ENCODE measurements around the gene BTBD6.
"Not testable (repeated sequence)": the region's sequence is repeated elsewhere in the genome, so short reads cannot be mapped to it uniquely, and the experiment has no call there.

BTBD6 gene

GRCh38 chr14:105268736-105269354 is 20.5 kb downstream of the BTBD6 start:
- H3K27me3 ChIP-seq: no peaks in the 10 kb centered on the region
- peaks cover 7 to 58% (median 26%) of the 10 kb centered on the region in 11 experiments; a peak in 19 of 22 replicates for H3K36me3 ChIP-seq
- H3K4me2 ChIP-seq: peak overlapping the region; percentile 47 to 88 (median 70); a peak in 21 of 22 replicates
- no peak for TF ChIP-seq Cebpa-rat (IDR thresholded peaks at IDR 0.05)
- H3K9me3 ChIP-seq (replicated peaks in 1 of 11): no peaks in the 10 kb centered on the region
- H4K20me1 ChIP-seq: peaks cover 53 to 93% (median 74%) of the 10 kb centered on the region in 11 experiments; a peak in 21 of 22 replicates
- H3K27ac ChIP-seq: no peak overlapping the region
- no peak overlapping the region for H3K4me3 ChIP-seq
- peak overlapping the region in 6 of 11 experiments; percentile 10 to 54 (median 40); a peak in 7 of 22 replicates for H3K9ac ChIP-seq
- H3K4me1 ChIP-seq: peaks cover 10 to 70% (median 57%) of the 10 kb centered on the region in 10 experiments; a peak in 19 of 20 replicates

- H3K9ac ChIP-seq: peak overlapping the region in 7 of 11 experiments; percentile 10 to 54 (median 42); a peak in 8 of 22 replicates
- no peaks in the 10 kb centered on the region for H3K9me3 ChIP-seq (replicated peaks in 1 of 11)
- H3K4me1 ChIP-seq: peaks cover 10 to 74% (median 63%) of the 10 kb centered on the region in 10 experiments; a peak in 19 of 20 replicates
- peaks cover 59 to 98% (median 79%) of the 10 kb centered on the region in 11 experiments; a peak in 21 of 22 replicates for H4K20me1 ChIP-seq
- H3K4me3 ChIP-seq: 0 out of 20 replicates have a peak overlapping the region, but pooled peaks of 1 of the 10 experiments have one; percentile 7
- no peaks in the 10 kb centered on the region for H3K27me3 ChIP-seq
- peaks cover 7 to 53% (median 21%) of the 10 kb centered on the region in 11 experiments; a peak in 17 of 22 replicates for H3K36me3 ChIP-seq
- no peak for TF ChIP-seq Cebpa-rat (IDR thresholded peaks at IDR 0.05)
- H3K4me2 ChIP-seq: peak overlapping the region; percentile 47 to 88 (median 70); a peak in 21 of 22 replicates
- H3K27ac ChIP-seq: 0 out of 22 replicates have a peak overlapping the region, but pooled peaks of 1 of the 11 experiments have one; percentile 6
Observed at GRCh38 chr14:105269405-105269804, 21.1 kb downstream of the BTBD6 start.

GRCh38 chr14:105271224-105271890 is 23.0 kb downstream of the BTBD6 start:
- H4K20me1 ChIP-seq: peaks cover 72 to 95% (median 90%) of the 10 kb centered on the region in 11 experiments
- H3K4me1 ChIP-seq: peaks cover 10 to 82% (median 76%) of the 10 kb centered on the region in 10 experiments; a peak in 19 of 20 replicates
- H3K9me3 ChIP-seq (replicated peaks in 1 of 11): no peaks in the 10 kb centered on the region
- TF ChIP-seq Cebpa-rat (IDR thresholded peaks at IDR 0.05): no peak
- peak overlapping the region in 2 of 11 experiments; percentile 5 to 8; a peak in 2 of 22 replicates for H3K9ac ChIP-seq
- peak overlapping the region in 9 of 11 experiments; percentile 2 to 88 (median 71); a peak in 16 of 22 replicates for H3K4me2 ChIP-seq
- no peaks in the 10 kb centered on the region for H3K27me3 ChIP-seq
- H3K4me3 ChIP-seq: no peak overlapping the region
- no peak overlapping the region for H3K27ac ChIP-seq
- peaks cover 3 to 39% (median 17%) of the 10 kb centered on the region in 11 experiments; a peak in 15 of 22 replicates for H3K36me3 ChIP-seq

GRCh38 chr14:105272623-105273022 is 24.3 kb downstream of the BTBD6 start:
- peaks cover 70 to 87% (median 83%) of the 10 kb centered on the region in 11 experiments for H4K20me1 ChIP-seq

GRCh38 chr14:105273062-105273461 is 24.7 kb downstream of the BTBD6 start:
- Histone ChIP-seq H3K4me3 (no peak overlapping the region), H3K9ac (no peak overlapping the region; a peak in 2 of 22 replicates), H3K27ac (no peak overlapping the region), H3K9me3 (replicated peaks in 1 of 11) (no peaks in the 10 kb centered on the region), H4K20me1 (peaks cover 66 to 87% (median 83%) of the 10 kb centered on the region in 11 experiments), H3K4me1 (peaks cover 10 to 86% (median 83%) of the 10 kb centered on the region in 10 experiments; a peak in 19 of 20 replicates), H3K36me3 (peaks cover 0 to 24% (median 10%) of the 10 kb centered on the region in 11 experiments; a peak in 14 of 22 replicates), H3K4me2 (peak overlapping the region in 8 of 11 experiments; percentile 3 to 87 (median 62); a peak in 13 of 22 replicates), H3K27me3 (no peaks in the 10 kb centered on the region)
- TF ChIP-seq Cebpa-rat (IDR thresholded peaks at IDR 0.05): no peak

More at GRCh38 chr14:105272623-105273022, 24.3 kb downstream of the BTBD6 start:
- Histone ChIP-seq H3K9me3 (replicated peaks in 1 of 11) (no peaks in the 10 kb centered on the region), H3K36me3 (peaks cover 3 to 28% (median 15%) of the 10 kb centered on the region in 11 experiments; a peak in 15 of 22 replicates), H3K4me3 (no peak overlapping the region), H3K4me1 (peaks cover 10 to 86% (median 80%) of the 10 kb centered on the region in 10 experiments; a peak in 19 of 20 replicates), H3K4me2 (peak overlapping the region in 8 of 11 experiments; percentile 3 to 87 (median 62); a peak in 11 of 22 replicates), H3K27ac (no peak overlapping the region), H3K27me3 (no peaks in the 10 kb centered on the region), H3K9ac (no peak overlapping the region; a peak in 2 of 22 replicates)
- no peak for TF ChIP-seq Cebpa-rat (IDR thresholded peaks at IDR 0.05)

- Histone ChIP-seq H3K36me3 (peaks cover 0 to 11% (median 3%) of the 10 kb centered on the region in 11 experiments; a peak in 3 of 22 replicates), H3K9me3 (replicated peaks in 1 of 11) (no peaks in the 10 kb centered on the region), H3K27me3 (no peaks in the 10 kb centered on the region), H3K27ac (no peak overlapping the region), H4K20me1 (peaks cover 59 to 87% (median 83%) of the 10 kb centered on the region in 11 experiments), H3K4me1 (peaks cover 3 to 86% (median 74%) of the 10 kb centered on the region in 10 experiments; a peak in 19 of 20 replicates), H3K9ac (peak overlapping the region in 5 of 11 experiments; percentile 5 to 56 (median 32); a peak in 9 of 22 replicates), H3K4me3 (no peak overlapping the region), H3K4me2 (peak overlapping the region in 9 of 11 experiments; percentile 47 to 87 (median 73); a peak in 19 of 22 replicates)
- TF ChIP-seq Cebpa-rat (IDR thresholded peaks at IDR 0.05): no peak
Observed at GRCh38 chr14:105274637-105275036, 26.3 kb downstream of the BTBD6 start.

GRCh38 chr14:105275267-105275946 is 27.1 kb downstream of the BTBD6 start:
- no peak overlapping the region for H3K4me3 ChIP-seq
- H3K9me3 ChIP-seq (replicated peaks in 1 of 11): no peaks in the 10 kb centered on the region
- no peak for TF ChIP-seq Cebpa-rat (IDR thresholded peaks at IDR 0.05)
- peaks cover 0 to 86% (median 74%) of the 10 kb centered on the region in 10 experiments; a peak in 16 of 20 replicates for H3K4me1 ChIP-seq
- peaks cover under 1 to 17% (median 5%) of the 10 kb centered on the region in 11 experiments; a peak in 17 of 22 replicates for H3K36me3 ChIP-seq
- H3K9ac ChIP-seq: peak overlapping the region in 6 of 11 experiments; percentile 11 to 56 (median 31); a peak in 9 of 22 replicates
- H3K27me3 ChIP-seq: no peaks in the 10 kb centered on the region
- peak overlapping the region in 9 of 11 experiments; percentile 47 to 87 (median 73); a peak in 18 of 22 replicates for H3K4me2 ChIP-seq
- peaks cover 63 to 87% (median 85%) of the 10 kb centered on the region in 11 experiments for H4K20me1 ChIP-seq
- no peak overlapping the region for H3K27ac ChIP-seq

- H3K4me3 ChIP-seq; H3K27me3 ChIP-seq; H3K9me3 ChIP-seq (replicated peaks in 1 of 11): not testable (repeated sequence)
- Histone ChIP-seq H3K9ac (peak overlapping the region in 4 of 11 experiments; percentile 30 to 51 (median 44); a peak in 4 of 22 replicates), H3K4me1 (peaks cover 3 to 86% (median 75%) of the 10 kb centered on the region in 10 experiments; a peak in 18 of 20 replicates), H4K20me1 (peaks cover 65 to 87% (median 85%) of the 10 kb centered on the region in 11 experiments), H3K36me3 (peaks cover 6 to 23% (median 15%) of the 10 kb centered on the region in 11 experiments; a peak in 17 of 22 replicates), H3K4me2 (peak overlapping the region in 8 of 11 experiments; percentile 38 to 65 (median 50); a peak in 17 of 22 replicates), H3K27ac (peak overlapping the region in 1 of 11 experiments; percentile 18; a peak in 1 of 22 replicates)
Observed at GRCh38 chr14:105277448-105277847, 29.1 kb downstream of the BTBD6 start.
